GM18873 (cell line): ENCODE data around the gene OPN1MW2.
"Not testable (repeated sequence)": the region's sequence is repeated elsewhere in the genome, so short reads cannot be mapped to it uniquely, and the experiment has no call there.

Experiments
- ATAC-seq: cut with Tn5 transposase; IDR thresholded peaks from one replicate; pipeline ENCODE4 v1.9.1; 2021; ENCODE audit warnings: mild to moderate bottlenecking, moderate library complexity, moderate number of reproducible peaks; ENCODE audit not compliant: unreplicated experiment, low FRiP score

Gene OPN1MW2

GRCh38 chrX:154258711-154259110 lies 39.2 kb downstream of the OPN1MW2 start:
- not testable (repeated sequence) for ATAC-seq

DNA sequence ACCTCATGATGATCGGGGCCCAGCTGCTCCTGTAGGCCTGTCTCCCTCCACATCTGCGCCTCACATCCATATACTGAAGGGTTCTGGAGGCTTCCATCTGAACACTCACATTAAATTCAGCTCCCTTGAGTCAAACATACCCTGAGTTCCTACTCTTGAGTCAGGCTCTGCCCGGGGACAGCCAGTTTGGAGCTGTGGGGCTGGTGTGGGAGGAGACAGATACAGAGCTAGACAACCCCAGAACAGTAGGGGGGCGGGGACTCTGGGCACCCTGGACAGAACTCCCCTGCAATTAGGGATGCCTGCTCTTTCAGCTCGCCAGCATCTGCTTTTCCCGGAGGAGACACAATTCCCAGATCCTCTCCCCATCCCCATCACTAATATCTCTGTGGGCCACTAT lies 43.5 kb downstream of the OPN1MW2 start:
- ATAC-seq = not testable (repeated sequence)

DNA sequence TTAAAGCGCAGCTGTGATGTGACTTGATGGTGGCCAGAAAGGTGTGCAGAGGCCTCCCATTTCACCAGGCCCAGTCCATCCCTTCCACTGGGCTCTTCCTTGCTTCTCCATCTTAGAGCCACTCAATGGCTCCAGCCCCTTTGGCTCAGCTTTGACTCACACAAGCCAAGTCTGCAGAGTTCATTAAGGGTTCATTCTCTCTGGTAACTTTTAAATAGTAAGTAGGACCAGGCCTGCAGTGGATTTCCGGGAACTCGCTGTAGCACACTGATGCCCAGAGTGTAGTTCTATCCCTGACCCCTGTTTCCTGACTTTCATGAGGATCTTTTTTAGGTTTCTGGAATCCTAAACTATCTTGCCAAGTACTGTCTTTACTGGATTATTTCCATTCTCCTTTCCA lies 49.7 kb downstream of the OPN1MW2 start:
- ATAC-seq = not testable (repeated sequence)
